HEK293 (cell line): ENCODE data around the gene OSCP1.

Experiments
- IKZF3 ChIP-seq: fragments of 450-650 bp; IDR thresholded peaks from 2 replicates; pipeline ENCODE4 v1.5.0; 2018; ENCODE audit warnings: missing biosample characterization, mild to moderate bottlenecking, missing genetic modification characterization, moderate library complexity
- TF ChIP-seq, protein P1 (sequence below): fragments of 450-650 bp; formaldehyde crosslinking; IDR thresholded peaks from 2 replicates; pipeline ENCODE4 v1.5.1; 2016; ENCODE audit warnings: missing biosample characterization, missing genetic modification characterization
- TF ChIP-seq, protein P2 (sequence below): fragments of 450-650 bp; formaldehyde crosslinking; IDR thresholded peaks from 2 replicates; pipeline ENCODE4 v1.5.1; 2016; ENCODE audit warnings: missing biosample characterization, missing genetic modification characterization
- TF ChIP-seq, protein P3 (sequence below): fragments of 450-650 bp; formaldehyde crosslinking; IDR thresholded peaks from 2 replicates; pipeline ENCODE4 v1.5.1; 2016; ENCODE audit warnings: missing biosample characterization, missing genetic modification characterization

DNA sequence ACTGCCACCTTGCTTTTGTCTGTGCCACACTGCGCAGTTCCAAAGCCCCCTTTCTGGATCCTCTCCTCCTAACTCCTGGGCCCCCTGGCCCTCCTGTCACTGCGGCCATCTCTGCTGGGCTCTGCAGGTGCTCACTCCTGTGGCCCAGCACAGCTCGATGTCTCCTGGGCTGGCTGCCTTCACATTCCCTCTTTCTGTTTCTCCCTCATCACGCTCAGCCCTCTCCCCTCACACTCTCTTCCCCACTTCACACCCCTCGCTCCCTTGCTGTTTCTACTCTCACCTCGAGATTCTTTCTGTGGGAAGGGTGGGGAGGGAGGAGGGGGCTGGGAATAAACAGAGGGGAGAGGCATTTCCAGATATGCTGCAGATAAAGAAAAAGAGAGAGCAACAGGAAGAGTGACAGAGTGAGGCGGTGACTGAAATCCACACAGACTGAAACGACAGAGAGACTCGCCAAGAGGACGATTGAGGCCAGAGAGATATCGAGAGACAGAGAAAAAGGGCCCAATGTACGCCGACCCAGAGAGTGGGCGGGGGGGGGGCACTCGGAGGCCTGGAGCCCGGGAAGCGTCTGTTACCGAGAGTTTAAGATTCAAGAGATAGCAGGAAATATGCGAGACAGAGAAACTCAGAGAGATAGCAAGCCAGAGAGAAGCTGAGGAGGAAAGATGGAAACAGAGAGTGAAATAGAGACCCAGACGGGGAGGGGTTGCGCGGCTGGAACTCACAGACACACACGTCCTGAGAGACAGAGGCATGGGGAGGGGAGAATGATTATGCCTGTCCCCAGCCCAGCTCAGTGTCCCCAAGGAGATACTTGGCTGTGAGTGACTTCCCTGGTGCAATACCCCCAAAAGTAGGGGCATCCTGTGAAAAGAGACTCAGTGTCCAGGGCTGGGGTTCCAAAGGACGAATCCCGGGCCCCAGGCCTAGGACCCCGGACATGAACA, 31.8 kb upstream of the OSCP1 start:
- TF ChIP-seq IKZF3, result no peak
- TF ChIP-seq, protein P1, sequence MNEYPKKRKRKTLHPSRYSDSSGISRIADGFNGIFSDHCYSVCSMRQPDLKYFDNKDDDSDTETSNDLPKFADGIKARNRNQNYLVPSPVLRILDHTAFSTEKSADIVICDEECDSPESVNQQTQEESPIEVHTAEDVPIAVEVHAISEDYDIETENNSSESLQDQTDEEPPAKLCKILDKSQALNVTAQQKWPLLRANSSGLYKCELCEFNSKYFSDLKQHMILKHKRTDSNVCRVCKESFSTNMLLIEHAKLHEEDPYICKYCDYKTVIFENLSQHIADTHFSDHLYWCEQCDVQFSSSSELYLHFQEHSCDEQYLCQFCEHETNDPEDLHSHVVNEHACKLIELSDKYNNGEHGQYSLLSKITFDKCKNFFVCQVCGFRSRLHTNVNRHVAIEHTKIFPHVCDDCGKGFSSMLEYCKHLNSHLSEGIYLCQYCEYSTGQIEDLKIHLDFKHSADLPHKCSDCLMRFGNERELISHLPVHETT (tag by site-specific recombination), result no peak
- TF ChIP-seq, protein P2, sequence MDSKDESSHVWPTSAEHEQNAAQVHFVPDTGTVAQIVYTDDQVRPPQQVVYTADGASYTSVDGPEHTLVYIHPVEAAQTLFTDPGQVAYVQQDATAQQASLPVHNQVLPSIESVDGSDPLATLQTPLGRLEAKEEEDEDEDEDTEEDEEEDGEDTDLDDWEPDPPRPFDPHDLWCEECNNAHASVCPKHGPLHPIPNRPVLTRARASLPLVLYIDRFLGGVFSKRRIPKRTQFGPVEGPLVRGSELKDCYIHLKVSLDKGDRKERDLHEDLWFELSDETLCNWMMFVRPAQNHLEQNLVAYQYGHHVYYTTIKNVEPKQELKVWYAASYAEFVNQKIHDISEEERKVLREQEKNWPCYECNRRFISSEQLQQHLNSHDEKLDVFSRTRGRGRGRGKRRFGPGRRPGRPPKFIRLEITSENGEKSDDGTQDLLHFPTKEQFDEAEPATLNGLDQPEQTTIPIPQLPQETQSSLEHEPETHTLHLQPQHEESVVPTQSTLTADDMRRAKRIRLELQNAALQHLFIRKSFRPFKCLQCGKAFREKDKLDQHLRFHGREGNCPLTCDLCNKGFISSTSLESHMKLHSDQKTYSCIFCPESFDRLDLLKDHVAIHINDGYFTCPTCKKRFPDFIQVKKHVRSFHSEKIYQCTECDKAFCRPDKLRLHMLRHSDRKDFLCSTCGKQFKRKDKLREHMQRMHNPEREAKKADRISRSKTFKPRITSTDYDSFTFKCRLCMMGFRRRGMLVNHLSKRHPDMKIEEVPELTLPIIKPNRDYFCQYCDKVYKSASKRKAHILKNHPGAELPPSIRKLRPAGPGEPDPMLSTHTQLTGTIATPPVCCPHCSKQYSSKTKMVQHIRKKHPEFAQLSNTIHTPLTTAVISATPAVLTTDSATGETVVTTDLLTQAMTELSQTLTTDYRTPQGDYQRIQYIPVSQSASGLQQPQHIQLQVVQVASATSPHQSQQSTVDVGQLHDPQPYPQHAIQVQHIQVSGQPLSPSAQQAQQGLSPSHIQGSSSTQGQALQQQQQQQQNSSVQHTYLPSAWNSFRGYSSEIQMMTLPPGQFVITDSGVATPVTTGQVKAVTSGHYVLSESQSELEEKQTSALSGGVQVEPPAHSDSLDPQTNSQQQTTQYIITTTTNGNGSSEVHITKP (tag by site-specific recombination), result no peak
- TF ChIP-seq, protein P3, sequence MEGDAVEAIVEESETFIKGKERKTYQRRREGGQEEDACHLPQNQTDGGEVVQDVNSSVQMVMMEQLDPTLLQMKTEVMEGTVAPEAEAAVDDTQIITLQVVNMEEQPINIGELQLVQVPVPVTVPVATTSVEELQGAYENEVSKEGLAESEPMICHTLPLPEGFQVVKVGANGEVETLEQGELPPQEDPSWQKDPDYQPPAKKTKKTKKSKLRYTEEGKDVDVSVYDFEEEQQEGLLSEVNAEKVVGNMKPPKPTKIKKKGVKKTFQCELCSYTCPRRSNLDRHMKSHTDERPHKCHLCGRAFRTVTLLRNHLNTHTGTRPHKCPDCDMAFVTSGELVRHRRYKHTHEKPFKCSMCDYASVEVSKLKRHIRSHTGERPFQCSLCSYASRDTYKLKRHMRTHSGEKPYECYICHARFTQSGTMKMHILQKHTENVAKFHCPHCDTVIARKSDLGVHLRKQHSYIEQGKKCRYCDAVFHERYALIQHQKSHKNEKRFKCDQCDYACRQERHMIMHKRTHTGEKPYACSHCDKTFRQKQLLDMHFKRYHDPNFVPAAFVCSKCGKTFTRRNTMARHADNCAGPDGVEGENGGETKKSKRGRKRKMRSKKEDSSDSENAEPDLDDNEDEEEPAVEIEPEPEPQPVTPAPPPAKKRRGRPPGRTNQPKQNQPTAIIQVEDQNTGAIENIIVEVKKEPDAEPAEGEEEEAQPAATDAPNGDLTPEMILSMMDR, result no peak
